B cell (primary cell): ENCODE measurements around the gene SRP14. TPM values are rescaled to one million over a fixed set of nuclear protein-coding genes. Genes with fewer than 3 reads are reported as not detected.
A peak's percentile ranks its signal among the peaks of the same experiment; 100 is the strongest.
"Not testable (repeated sequence)": the region's sequence is repeated elsewhere in the genome, so short reads cannot be mapped to it uniquely, and the experiment has no call there.

ENCODE experiments used
- ATAC-seq: fragments of 200-7000 bp; cut with Tn5 transposase; one replicate; pipeline ENCODE4 v1.10.0; 2021; ENCODE audit warnings: low read depth, mild to moderate bottlenecking, moderate number of reproducible peaks, moderate library complexity
- CTCF ChIA-PET: fragments of 350-600 bp; sonication (Branson Sonifier 250); formaldehyde crosslinking; loops from one replicate; lab custom pipeline; 2021; ENCODE audit warnings: antibody characterized with exemption, inconsistent platforms; lab: Charles Lee
- POLR2A ChIA-PET: fragments of 350-600 bp; sonication (Branson Sonifier 250); formaldehyde crosslinking; loops from one replicate; lab custom pipeline; 2021; ENCODE audit warnings: antibody characterized with exemption; lab: Charles Lee
- DNase-seq: peaks from one replicate; pipeline ENCODE4 v3.0.0; 2013
- H2AFZ ChIP-seq: 2 replicates; pipeline ENCODE4 v1.6.1; 2012; ENCODE audit warnings: mild to moderate bottlenecking, low read depth, low read length; ENCODE audit not compliant: insufficient read depth, poor library complexity, severe bottlenecking
- H3K27ac ChIP-seq, 2 donors: 1 replicate in 1 of 2; 2 replicates in 1 of 2; pipeline ENCODE4 v1.5.1; 2012 to 2013; ENCODE audit warnings: low read length in 2 of 2, mild to moderate bottlenecking in 2 of 2, moderate library complexity in 1 of 2
- H3K27me3 ChIP-seq, 4 experiments: fragments of 200-600 bp in 1 of 4; sonication (generic) in 1 of 4; replicated peaks in 1 of 4; 1 replicate in 2 of 4; 2 replicates in 2 of 4; pipeline versions ENCODE4 v1.6.1 to v1.7.0; 2013 to 2016; ENCODE audit warnings: low read length in 3 of 4, mild to moderate bottlenecking in 2 of 4, mixed read lengths in 1 of 4, moderate library complexity in 1 of 4; ENCODE audit not compliant: insufficient read depth in 4 of 4, control insufficient read depth in 3 of 4; ENCODE audit errors: control extremely low read depth in 1 of 4
- H3K36me3 ChIP-seq, 2 experiments: replicated peaks in 1 of 2; 1 replicate in 1 of 2; 2 replicates in 1 of 2; pipeline versions ENCODE4 v1.6.1 to v1.7.1; 2013; ENCODE audit warnings: low read length in 1 of 2; ENCODE audit not compliant: insufficient read depth in 2 of 2, control insufficient read depth in 1 of 2; ENCODE audit errors: control extremely low read depth in 1 of 2, extremely low read depth in 1 of 2
- H3K4me1 ChIP-seq, 2 donors: fragments of 200-600 bp in 1 of 2; sonication (generic) in 1 of 2; 1 replicate in 1 of 2; 2 replicates in 1 of 2; pipeline versions ENCODE4 v1.5.1 to v1.6.1; 2013 to 2017; ENCODE audit warnings: low read length in 2 of 2; ENCODE audit not compliant: control insufficient read depth in 2 of 2, insufficient read depth in 2 of 2
- H3K4me2 ChIP-seq: replicated peaks from 2 replicates; pipeline ENCODE3; 2012; ENCODE audit warnings: mild to moderate bottlenecking, low read depth, low read length; ENCODE audit not compliant: poor library complexity, severe bottlenecking
- H3K4me3 ChIP-seq, 5 experiments: fragments of 200-600 bp in 1 of 5; sonication (generic) in 1 of 5; 1 replicate in 3 of 5; 2 replicates in 2 of 5; pipeline versions ENCODE4 v1.5.1 to v1.7.0; 2011 to 2016; ENCODE audit warnings: low read length in 4 of 5, mild to moderate bottlenecking in 4 of 5, low read depth in 2 of 5, control low read depth in 1 of 5, moderate library complexity in 1 of 5; ENCODE audit not compliant: insufficient read depth in 1 of 5; ENCODE audit errors: control extremely low read depth in 1 of 5, extremely low read depth in 1 of 5
- H3K79me2 ChIP-seq: fragments of 200-600 bp; sonication (generic); one replicate; pipeline ENCODE4 v1.6.0; 2016; ENCODE audit warnings: low read length; ENCODE audit not compliant: control insufficient read depth, insufficient read depth
- H3K9ac ChIP-seq: fragments of 200-600 bp; sonication (generic); 2 replicates; pipeline ENCODE4 v1.6.1; 2017; ENCODE audit warnings: mild to moderate bottlenecking, low read length, moderate library complexity
- H3K9me3 ChIP-seq, 3 donors: one replicate each; pipeline versions ENCODE4 v1.6.1 to v1.7.1; 2013; ENCODE audit warnings: low read length in 2 of 3; ENCODE audit not compliant: control insufficient read depth in 2 of 3, insufficient read depth in 1 of 3; ENCODE audit errors: control extremely low read depth in 1 of 3
- H4K20me1 ChIP-seq: 2 replicates; pipeline ENCODE4 v1.6.0; 2012; ENCODE audit warnings: mild to moderate bottlenecking, low read length; ENCODE audit not compliant: insufficient read depth, control insufficient read depth, poor library complexity, severe bottlenecking
- H3K27ac Mint-ChIP-seq: one replicate; pipeline ENCODE4 v1.8.0; 2021; ENCODE audit warnings: mixed read lengths
- H3K27me3 Mint-ChIP-seq: one replicate; pipeline ENCODE4 v1.8.0; 2021; ENCODE audit warnings: mixed read lengths
- H3K4me1 Mint-ChIP-seq: one replicate; pipeline ENCODE4 v1.8.0; 2021; ENCODE audit warnings: mixed read lengths
- H3K4me3 Mint-ChIP-seq: one replicate; pipeline ENCODE4 v1.8.0; 2021; ENCODE audit warnings: mixed read lengths
- H3K9me3 Mint-ChIP-seq: one replicate; pipeline ENCODE4 v1.8.0; 2022; ENCODE audit warnings: mixed read lengths; ENCODE audit not compliant: insufficient read depth
- CTCF ChIP-seq: fragments of 200-600 bp; IDR thresholded peaks from one replicate; pipeline ENCODE4 v1.8.0; 2022; ENCODE audit warnings: antibody characterized with exemption, mild to moderate bottlenecking
- EZH2 ChIP-seq: IDR thresholded peaks from 2 replicates; pipeline ENCODE4 v1.6.1; 2012; ENCODE audit warnings: borderline replicate concordance, low read depth, mild to moderate bottlenecking, moderate library complexity, low read length; ENCODE audit not compliant: insufficient read depth, poor library complexity, severe bottlenecking
- WGBS: methylation state at CpG from one replicate; pipeline ENCODE4 v1.1.5; 2013; ENCODE audit warnings: missing lambda C conversion rate; ENCODE audit not compliant: insufficient coverage; 5-methylcytosine and 5-hydroxymethylcytosine counted together
- intact Hi-C: fragments of 100-400 bp; cut with micrococcal nuclease; formaldehyde crosslinking; loops from one replicate; pipeline ENCODE4 v1.10.0; 2022
- polyA plus RNA-seq: library from polyadenylated mRNA; depleted of rRNA; stranded (reverse); fragments of >200 nt; gene quantifications from 2 replicates; pipeline ENCODE4 v1.2.3, GENCODE V29; 2012
- total RNA-seq, 2 donors: library from RNA; stranded (reverse); fragments of 120-200 nt in 1 of 2; gene quantifications; 1 replicate in 1 of 2; 2 replicates in 1 of 2; pipeline versions ENCODE4 v1.2.3 to v1.2.4, GENCODE V29; 2013 to 2022

SRP14 gene
- total and polyA plus RNA-seq, 2 donors (not counting 1 experiment from before 2014, with no cell fraction given) = 120 to 131 TPM

- Histone ChIP-seq H3K4me3 (no peak overlapping the region), H3K79me2 (no peaks in the 10 kb centered on the region), H3K9ac (no peak overlapping the region), H3K4me2 (no peak overlapping the region), H4K20me1 (no peaks in the 10 kb centered on the region), H3K9me3 (no peaks in the 10 kb centered on the region), H3K4me1 (peaks cover 1 to 12% of the 10 kb centered on the region in 2 donors), H3K36me3 (no peaks in the 10 kb centered on the region), H3K27me3 (no peaks in the 10 kb centered on the region), H3K27ac (no peak overlapping the region), H2AFZ (no peak overlapping the region)
- intact Hi-C loops = no loop called here
- ChIA-PET POLR2A (interaction anchor here (0.6 kb wide), 1 partner anchor 36 kb away, joined by 4 read pairs; no protein-coding TSS in a partner anchor), CTCF (interaction anchor here (1.1 to 2.7 kb wide), 3 partner anchors 27 to 31 kb away, joined by 3 to 13 read pairs (median 5); no protein-coding TSS in a partner anchor)
- no peak overlapping the region for H3K27ac Mint-ChIP-seq
- peaks cover 25% of the 10 kb centered on the region for H3K4me1 Mint-ChIP-seq
- TF ChIP-seq EZH2 (no peak), CTCF (no peak)
- ATAC-seq (no peak), DNase-seq (no peak)
- 87% methylated on average over 15 of the region's 18 CpGs for WGBS
- H3K4me3 Mint-ChIP-seq = no peak overlapping the region
- no peaks in the 10 kb centered on the region for H3K9me3 Mint-ChIP-seq
- H3K27me3 Mint-ChIP-seq = no peaks in the 10 kb centered on the region
Measured at GRCh38 chr15:40075298-40076044, 36.5 kb upstream of the SRP14 start.

GRCh38 chr15:40074656-40075055, 35.7 kb upstream of the SRP14 start:
- H3K27me3 Mint-ChIP-seq, H4K20me1 ChIP-seq, POLR2A ChIA-PET, H3K9ac ChIP-seq, H3K27ac Mint-ChIP-seq, H3K36me3 ChIP-seq, ATAC-seq, intact Hi-C loops, H3K27me3 ChIP-seq, H3K4me2 ChIP-seq, H3K9me3 Mint-ChIP-seq, H3K79me2 ChIP-seq, H2AFZ ChIP-seq, H3K9me3 ChIP-seq, H3K4me3 Mint-ChIP-seq, DNase-seq, H3K27ac ChIP-seq, H3K4me3 ChIP-seq: not testable (repeated sequence)
- peaks cover 28% of the 10 kb centered on the region for H3K4me1 Mint-ChIP-seq
- peaks cover 7 to 17% of the 10 kb centered on the region in 2 donors for H3K4me1 ChIP-seq
- WGBS = 99% methylated on average over 11 of the region's 27 CpGs
- CTCF ChIA-PET = interaction anchor here (0.8 to 2.7 kb wide), 7 partner anchors 10 to 32 kb away, joined by 3 to 13 read pairs (median 4); no protein-coding TSS in a partner anchor

GRCh38 chr15:40073716-40074490, 34.9 kb upstream of the SRP14 start:
- H3K27me3 Mint-ChIP-seq, H3K27ac ChIP-seq, H3K27me3 ChIP-seq, H3K9me3 Mint-ChIP-seq, H3K36me3 ChIP-seq, intact Hi-C loops, H4K20me1 ChIP-seq, ATAC-seq, H3K9me3 ChIP-seq, H3K79me2 ChIP-seq, DNase-seq: not testable (repeated sequence)
- Mint-ChIP-seq H3K4me3 (peak overlapping the region; percentile 85), H3K4me1 (peaks cover 34% of the 10 kb centered on the region), H3K27ac (peak overlapping the region; percentile 79)
- peak overlapping the region; percentile 74 for H2AFZ ChIP-seq
- peak overlapping the region; percentile 62 for H3K4me2 ChIP-seq
- ChIA-PET POLR2A (interaction anchor here (0.7 to 0.8 kb wide), 4 partner anchors 11 to 228 kb away, joined by 3 to 6 read pairs (median 4); no protein-coding TSS in a partner anchor), CTCF (interaction anchor here (0.7 to 2.7 kb wide), 12 partner anchors 10 to 143 kb away, joined by 3 to 13 read pairs (median 4); no protein-coding TSS in a partner anchor)
- H3K4me3 ChIP-seq = peak overlapping the region in 3 of 5 experiments; percentile 27 to 38 (median 29)
- WGBS = 51% methylated on average over 16 of the region's 34 CpGs
- H3K9ac ChIP-seq = peak overlapping the region; percentile 11
- H3K4me1 ChIP-seq = peaks cover 13 to 24% of the 10 kb centered on the region in 2 donors
